HuH-7 (cell line): ENCODE measurements around the gene GAPT.
A peak's percentile ranks its signal among the peaks of the same experiment; 100 is the strongest.

Source experiments
- DNase-seq: peaks from one replicate; pipeline ENCODE4 v3.0.0; 2011; ENCODE audit warnings: low spot score

Gene GAPT

DNA sequence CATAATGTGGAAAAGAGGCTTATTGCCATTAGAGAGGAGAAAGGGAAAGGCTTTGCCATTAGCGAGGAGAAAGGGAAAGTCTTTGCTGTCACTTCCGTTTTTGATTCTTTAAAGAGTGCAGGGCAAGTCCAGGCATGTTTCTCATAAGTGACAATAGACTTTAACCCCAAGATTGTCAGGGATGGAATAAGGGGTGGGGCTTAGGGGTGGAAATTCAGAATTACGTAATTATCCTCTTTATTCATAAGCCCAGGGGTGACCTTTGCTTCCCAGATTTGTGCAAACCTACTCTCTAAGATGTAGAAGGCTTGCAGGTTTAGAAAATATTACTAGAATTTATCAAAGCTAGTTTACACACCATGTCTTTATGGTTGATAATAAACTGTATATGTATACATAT, 29.1 kb upstream of the GAPT start:
- no peak for DNase-seq

DNA sequence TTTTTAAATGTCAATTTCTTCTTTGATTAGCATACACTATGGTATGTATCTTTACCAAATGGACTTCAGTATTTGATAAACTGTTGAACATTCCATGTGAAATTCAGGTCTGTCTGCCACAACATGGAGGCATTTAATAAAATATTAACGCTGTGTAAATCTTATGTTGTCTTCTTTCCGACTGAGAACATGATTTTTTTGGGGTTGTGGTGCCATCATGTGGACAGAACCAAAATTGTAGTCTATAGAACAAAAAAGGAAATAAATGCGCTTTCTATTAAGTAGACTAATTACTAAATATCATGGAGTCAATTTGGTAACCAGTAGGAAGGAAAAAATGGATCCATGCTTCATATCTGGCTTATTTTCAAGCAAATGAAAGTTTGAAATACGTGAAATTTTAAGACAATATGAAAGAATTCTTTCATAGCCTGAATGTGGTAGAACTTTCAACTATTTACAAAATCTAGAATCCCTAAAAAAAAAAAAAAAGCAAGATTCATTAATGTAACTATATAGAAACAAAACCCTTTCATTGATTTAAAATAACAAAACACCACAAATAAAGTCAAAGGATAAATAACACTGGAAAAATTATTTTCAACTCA, 28.5 kb upstream of the GAPT start:
- no peak for DNase-seq

DNA sequence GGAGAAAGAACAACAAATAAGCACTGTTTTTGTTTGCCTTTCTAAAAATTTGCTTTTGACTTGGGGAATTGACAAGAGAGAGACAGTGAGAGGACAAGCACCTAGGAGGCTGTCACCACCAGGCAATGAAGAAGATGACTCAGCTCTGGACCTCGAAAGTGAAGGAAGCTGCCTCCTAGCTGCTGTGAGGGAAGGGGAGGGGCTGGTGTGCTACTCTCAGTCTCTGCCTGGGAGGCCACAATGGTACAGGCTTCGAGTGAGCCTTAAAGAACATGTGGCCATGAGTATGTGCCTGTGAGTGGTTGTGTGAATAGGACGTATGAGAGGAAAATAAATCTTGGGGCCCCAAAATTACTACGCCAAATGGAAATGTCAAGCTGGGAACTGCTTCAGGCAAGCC, 24.3 kb upstream of the GAPT start:
- DNase-seq, result no peak

DNA sequence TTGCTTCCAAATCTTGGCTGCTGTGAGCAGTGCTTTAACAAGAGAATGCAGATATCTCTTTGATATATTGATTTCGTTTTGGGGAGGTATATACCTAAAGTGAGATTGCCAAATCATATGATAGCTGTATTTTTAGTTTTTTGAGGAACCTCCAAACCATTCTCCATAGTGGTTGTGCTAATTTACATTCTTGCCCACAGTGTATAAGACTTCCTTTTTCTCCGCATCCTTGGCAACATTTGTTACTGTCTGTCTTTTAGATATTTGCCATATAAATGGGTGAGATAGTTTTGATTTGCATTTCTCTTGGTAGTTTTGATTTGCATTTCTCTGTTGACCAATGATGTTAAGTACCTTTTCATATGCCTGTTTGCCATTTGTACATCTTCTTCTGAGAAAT, 21.3 kb upstream of the GAPT start:
- no peak for DNase-seq

- no peak for DNase-seq
These were observed 15.8 kb upstream of the GAPT start for GRCh38 chr5:58475404-58475803.

DNA sequence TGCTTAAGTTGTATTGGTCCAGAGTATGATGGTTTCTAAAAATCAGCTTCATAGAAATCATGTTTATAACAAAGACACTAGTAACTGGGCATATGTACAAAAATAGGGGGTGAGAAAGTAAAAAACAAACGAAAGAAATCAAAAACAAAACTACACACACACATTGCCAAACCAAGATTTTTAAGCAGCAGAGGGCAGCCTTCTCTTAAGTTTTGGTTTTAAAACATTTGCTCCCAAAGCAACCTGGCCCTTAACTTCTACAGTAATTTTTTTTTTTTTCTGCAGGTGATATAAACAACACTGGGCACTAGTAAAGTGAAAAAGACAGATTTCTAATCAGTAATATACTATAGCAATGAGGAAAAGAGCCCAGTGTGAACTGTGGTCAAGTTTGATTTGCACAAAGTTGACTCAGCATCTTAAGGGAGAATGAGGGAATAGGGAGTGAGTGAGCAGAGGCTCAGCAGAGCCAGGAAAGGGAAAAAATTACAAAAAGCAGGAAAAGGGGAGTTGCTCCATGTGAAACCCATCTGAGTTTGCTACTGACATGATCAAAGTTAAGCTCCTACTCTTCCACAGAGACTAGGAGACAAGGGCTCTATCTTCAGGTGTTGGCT, 13.4 kb upstream of the GAPT start:
- no peak for DNase-seq

DNA sequence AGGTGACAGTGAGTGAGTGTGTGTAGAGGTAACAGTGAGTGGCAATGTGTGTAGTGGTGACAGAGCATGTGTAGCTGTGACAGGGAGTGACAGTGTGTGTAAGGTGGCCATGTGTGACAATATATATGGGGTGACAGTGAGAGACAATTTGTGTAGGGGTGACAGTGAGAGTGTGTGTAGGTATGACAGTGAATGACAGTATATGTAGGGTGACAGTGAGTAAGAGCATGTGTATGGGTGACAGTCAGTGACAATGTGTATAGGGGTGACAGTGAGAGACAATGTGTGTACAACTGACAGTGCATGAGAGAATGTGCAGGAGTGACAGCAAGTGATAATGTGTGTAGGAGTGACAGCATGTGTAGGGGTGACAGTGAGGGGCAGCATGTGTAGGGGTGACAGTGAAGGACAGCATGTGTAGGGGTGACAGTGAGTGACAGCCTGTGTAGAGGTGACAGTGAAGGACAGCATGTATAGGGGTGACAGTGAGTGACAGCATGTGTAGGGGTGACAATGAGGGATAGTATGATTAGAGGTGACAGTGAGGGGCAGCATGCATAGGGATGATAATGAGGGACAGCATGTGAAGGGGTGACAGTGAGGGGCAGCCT, 10.1 kb upstream of the GAPT start:
- no peak for DNase-seq

DNA sequence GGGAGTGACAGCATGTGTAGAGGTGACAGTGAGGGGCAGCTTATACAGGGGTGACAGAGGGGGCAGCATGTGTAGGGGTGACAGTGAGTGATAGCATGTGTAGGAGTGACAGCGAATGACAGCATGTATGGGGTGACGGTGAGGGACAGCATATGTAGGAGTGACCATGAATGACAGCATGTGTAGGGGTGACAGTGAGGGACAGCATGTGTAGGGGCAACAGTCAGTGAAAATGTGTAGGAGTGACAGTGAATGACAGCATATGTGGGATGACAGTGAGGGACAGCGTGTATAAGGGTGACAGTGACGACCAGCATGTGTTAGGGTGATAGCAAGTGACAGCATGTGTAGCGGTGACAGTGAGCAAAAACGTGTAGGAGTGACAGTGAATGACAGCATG, 9.4 kb upstream of the GAPT start:
- DNase-seq, result no peak

DNA sequence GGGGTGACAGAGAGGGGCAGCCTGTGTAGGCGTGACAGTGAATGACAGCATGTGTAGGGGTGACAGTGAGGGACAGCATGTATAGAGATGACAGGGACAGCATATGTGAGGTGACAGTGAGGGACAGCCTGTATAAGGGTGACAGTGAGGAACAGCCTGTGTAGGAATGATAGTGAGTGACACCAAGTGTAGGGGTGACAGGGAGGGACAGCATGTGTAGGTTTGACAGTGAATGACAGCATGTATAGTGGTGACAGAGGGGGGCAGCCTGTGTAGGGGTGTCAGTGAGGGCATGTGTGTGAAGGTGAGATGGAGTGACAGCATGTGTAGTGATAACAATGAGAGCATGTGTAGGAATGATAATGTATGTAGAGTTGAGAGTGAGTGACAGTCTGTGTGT, 8.7 kb upstream of the GAPT start:
- DNase-seq, result no peak

- DNase-seq, result no peak
These were observed 6.7 kb upstream of the GAPT start for GRCh38 chr5:58484505-58484904.

- no peak for DNase-seq
These were observed 4.9 kb upstream of the GAPT start for GRCh38 chr5:58486290-58486689.

- no peak for DNase-seq
These were observed 709 bp upstream of the GAPT start for GRCh38 chr5:58490402-58491050.

DNA sequence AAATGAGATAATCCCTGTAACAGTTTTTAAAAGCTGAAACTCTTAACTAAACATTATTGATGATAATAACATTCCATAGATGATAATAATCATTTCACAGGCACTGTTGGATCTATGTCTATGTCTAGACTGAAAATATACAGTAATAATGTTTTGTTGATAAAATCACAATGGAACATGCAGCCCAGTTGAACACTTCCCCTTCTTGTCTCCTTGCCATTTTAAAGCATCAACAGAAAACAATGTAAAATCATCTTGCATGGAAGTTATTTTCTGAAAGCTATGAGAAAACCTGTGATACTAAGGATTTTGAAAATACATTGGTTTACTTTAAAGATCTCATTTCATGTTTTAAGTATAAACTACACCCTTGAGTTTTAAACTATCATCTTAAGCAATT, 1.9 kb downstream of the GAPT start:
- DNase-seq, result no peak

DNA sequence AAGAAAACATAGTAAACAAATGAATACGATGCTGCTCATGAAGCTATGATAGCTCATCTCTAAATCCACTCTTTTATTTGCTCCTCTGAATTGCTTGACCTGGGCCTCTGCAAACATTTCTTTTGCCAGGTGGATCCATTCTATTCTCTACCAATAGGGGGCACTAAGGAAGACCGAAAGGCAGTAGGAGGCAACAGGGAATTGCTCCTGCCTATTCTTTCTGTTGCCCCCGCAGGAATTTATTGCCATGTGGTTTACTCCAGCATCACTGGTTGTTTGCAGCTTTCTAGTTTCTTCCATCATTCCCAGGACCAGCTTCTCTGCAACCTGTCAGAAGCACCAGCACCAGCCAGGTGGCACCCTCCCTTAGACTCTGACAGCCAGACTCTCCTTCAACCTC, 5.3 kb downstream of the GAPT start:
- DNase-seq, result no peak

DNA sequence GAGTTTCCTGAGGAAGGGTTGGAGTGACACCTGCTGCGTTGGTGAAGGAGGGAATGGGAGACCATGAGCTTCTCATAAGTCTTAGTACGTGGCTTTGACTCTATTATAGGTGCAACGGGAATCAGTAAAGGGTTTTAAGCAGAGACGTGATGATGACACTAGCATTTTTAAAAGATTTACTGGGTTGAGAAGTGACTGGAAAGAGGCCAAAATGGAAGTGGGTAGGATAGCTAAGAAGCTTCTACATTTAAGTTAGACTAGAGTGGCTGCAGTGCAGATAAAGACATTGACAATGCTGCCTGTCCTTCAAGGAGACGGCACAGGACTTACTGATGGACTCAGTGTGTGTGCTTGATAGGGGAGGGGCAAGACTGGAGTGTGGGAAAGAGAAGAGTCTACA, 6.2 kb downstream of the GAPT start:
- DNase-seq, result no peak

GRCh38 chr5:58497921-58498320, 6.7 kb downstream of the GAPT start:
- DNase-seq, result no peak

- peak; percentile 7 for DNase-seq
These were observed 7.2 kb downstream of the GAPT start for GRCh38 chr5:58498340-58498942.

- DNase-seq, result no peak
These were observed 8.0 kb downstream of the GAPT start for GRCh38 chr5:58499231-58499630.

DNA sequence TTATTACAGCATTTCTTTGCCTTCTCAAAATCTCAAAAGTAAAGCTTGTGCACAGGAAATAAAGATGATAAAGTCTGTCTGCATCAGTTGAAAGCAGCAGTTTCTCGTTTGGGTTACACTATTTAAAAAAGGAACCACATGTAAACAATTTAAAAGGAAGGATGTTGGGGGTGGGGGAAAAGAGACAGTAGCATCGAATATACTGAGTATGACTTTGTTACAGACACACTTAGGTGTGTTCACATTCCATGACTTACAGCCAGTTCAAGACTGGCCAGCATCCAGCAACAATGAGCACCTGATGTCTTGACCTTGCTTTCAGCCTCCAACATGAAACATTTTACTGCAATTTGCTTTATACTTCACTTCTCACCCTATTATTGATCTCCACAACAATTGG, 8.7 kb downstream of the GAPT start:
- no peak for DNase-seq

DNA sequence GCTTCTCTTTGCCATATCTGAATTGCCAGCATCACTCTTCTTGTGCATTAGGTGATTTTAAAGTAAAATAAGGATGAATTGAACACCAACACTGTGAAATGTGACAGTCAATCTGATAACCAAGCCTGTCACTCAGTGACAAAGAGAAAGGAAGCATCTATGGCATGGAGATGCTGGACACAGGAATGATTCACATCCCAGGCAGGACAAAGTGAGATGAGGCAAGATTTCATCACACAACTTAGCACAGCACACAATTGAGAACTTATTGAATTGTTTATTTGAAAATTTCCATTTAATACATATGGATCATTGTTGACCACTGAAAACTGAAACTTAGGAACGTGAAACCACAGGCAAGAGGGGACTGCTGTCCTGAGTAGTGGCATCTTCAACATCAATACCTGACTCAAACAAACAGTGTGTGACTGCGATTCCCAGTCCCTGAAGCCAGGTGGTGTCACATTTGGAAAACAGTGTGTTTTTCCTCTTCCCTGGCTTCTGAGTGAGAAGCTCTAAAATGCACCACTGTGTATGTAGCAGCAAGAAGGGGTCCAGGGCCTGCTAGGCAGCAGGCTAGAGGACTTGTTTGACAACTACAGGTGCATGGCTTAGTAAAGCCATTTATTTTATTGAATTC, 10.7 kb downstream of the GAPT start:
- peak; percentile 3 for DNase-seq

DNA sequence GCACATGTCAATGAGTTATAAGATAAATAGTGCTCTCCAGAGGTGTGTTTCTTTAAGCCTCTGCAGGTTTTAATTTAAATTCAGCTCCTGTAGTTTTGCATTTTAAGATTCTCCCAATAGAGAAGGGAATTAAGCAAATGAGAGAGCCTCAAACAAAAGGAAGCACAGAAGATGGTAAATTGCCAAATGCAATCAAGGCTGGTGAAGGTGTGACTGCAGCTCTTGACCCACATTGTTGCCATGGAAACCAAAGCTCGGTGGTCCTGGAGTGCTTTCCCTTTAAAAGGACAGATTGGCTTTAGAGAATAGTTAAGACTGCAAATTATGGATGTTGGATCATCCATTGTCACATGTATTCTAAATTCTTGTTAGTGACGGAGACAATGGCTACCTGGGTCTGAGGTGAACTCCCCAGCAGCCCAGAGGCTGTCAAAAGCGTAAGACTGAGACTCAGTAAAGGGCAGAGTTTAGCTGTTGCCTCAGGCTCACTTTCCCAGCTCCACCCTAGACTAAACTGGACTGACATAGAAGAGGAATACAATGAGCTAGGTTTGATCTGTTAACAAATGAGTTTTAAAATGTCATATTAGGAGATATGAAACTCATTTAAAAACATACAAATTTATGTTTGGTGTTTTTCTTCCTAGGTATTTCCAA, 12.3 kb downstream of the GAPT start:
- DNase-seq, result no peak

- no peak for DNase-seq
These were observed 13.5 kb downstream of the GAPT start for GRCh38 chr5:58504766-58505165.
